AG10803 (cell line): ENCODE measurements around the gene ATL3.

ENCODE experiments used
- DNase-seq: peaks from one replicate; pipeline ENCODE4 v3.0.0; 2010; ENCODE audit warnings: low read depth
- H3K4me3 ChIP-seq: 2 replicates; pipeline ENCODE4 v1.5.1; 2011; ENCODE audit warnings: mild to moderate bottlenecking, low read length, control low read depth
- TF ChIP-seq, protein P1 (sequence below): conservative IDR thresholded peaks from 2 replicates; pipeline ENCODE4 v1.5.1; 2011; ENCODE audit warnings: mild to moderate bottlenecking, low read length, control low read depth, inconsistent platforms

The ATL3 gene

DNA sequence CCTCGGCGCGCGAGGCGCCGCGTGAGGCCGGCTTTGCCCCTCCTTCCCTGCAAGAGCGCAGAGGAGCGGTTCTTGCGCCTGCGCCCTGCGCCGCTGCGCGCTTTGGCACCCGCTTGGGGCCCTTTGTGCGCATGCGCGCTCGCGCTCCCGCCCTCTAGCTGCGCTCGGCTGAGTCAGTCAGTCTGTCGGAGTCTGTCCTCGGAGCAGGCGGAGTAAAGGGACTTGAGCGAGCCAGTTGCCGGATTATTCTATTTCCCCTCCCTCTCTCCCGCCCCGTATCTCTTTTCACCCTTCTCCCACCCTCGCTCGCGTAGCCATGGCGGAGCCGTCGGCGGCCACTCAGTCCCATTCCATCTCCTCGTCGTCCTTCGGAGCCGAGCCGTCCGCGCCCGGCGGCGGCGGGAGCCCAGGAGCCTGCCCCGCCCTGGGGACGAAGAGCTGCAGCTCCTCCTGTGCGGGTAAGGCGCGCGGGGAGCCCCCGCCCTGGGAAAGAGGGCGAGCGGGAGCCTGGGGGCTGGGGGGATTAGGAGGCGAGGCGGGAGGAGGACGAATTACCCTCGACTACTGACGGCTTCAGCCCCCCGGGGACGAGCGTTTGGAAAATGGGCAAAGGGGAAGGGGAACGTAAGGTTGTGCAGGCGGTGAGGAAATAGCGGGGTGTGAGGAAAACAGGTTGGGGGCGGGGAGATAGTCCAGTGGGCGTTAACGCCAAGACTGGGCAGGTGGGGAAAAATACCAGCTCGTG, 10.3 kb upstream of the ATL3 start, which contains the start of gene RTN3:
Gene RTN3 (plus strand): TSS at position 180 of the 745 bp plus-strand sequence. CDS start 137 bp downstream, at position 317.
- TF ChIP-seq, protein P1, sequence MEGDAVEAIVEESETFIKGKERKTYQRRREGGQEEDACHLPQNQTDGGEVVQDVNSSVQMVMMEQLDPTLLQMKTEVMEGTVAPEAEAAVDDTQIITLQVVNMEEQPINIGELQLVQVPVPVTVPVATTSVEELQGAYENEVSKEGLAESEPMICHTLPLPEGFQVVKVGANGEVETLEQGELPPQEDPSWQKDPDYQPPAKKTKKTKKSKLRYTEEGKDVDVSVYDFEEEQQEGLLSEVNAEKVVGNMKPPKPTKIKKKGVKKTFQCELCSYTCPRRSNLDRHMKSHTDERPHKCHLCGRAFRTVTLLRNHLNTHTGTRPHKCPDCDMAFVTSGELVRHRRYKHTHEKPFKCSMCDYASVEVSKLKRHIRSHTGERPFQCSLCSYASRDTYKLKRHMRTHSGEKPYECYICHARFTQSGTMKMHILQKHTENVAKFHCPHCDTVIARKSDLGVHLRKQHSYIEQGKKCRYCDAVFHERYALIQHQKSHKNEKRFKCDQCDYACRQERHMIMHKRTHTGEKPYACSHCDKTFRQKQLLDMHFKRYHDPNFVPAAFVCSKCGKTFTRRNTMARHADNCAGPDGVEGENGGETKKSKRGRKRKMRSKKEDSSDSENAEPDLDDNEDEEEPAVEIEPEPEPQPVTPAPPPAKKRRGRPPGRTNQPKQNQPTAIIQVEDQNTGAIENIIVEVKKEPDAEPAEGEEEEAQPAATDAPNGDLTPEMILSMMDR, result no peak
- peak within 1 kb of the TSS; percentile 97 for H3K4me3 ChIP-seq
- peak; percentile 96 for DNase-seq

DNA sequence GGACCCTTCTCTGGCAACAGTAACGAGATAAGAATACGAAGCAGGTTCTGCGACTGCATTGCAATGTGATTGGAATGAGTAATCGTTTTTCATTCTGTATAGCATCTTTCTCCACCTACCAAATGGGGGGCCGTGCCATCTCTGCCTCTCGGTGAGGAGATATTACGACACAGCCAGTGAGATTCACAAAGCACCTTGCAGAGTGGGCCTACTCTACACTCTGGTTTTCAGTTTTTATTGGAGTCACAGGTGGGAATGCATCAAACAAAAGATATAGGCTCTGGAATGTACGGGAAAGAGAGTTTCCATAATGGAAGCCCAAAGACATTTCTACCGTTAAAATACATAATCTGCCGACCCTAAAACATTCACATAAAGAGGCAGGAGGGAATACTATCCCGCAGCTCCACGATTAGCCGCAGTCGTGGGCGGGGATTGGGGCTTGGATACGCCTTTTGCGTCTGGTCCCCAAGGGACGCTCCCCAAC, 9.7 kb upstream of the ATL3 start:
- DNase-seq, result no peak
- TF ChIP-seq, protein P1, result no peak

DNA sequence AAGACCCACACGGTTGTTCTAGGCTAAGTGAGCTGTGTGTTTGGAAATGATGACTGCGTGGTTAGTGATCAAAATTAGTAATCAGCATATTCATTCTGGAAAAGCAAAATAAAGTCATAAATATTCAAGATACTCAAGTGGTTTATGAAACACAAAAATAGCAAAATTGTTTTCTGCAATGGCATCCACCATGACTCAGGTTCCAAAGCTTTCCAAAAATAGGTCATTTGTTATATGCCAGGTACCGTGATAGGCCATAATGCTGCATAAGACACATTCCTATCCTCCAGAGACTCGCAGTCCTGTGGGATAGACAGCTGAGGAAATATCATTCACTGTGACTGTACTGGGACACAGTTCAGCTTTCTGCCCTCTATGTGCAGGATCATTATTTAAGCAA, 2.4 kb upstream of the ATL3 start:
- TF ChIP-seq, protein P1, result no peak
- no peak overlapping the region for H3K4me3 ChIP-seq
- peak; percentile 78 for DNase-seq

More for the DNA sequence above, 9.7 kb upstream of the ATL3 start:
- peak overlapping the region; percentile 56 for H3K4me3 ChIP-seq

DNA sequence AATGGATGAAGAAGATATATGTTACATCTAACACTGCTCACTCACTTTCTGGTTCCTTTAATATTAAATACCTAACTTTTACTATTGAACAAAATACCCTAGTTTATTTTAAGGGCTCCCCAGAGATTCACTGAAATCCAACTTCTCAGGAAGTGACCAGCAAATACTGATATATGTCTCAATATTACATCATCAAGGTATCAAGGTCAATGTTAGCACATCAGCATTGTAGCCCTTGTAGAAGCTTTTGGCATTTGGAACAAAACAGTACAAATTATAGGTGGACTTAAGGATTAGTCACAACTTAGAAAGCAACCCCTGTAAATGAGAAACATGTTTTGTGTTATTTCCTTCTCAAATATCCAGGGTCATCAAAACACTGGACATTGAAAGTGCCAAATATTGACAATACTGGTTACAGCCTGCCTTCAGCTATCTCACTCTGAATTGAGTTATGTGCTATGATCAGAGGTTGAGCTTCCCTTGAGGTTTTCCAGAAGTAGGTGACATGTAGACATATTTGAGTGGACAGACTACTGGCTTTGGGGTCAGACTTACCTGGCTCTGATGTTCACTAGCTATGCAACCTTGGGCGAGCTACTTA, 1.9 kb upstream of the ATL3 start:
- peak; percentile 41 for DNase-seq
- no peak overlapping the region for H3K4me3 ChIP-seq
- TF ChIP-seq, protein P1, result no peak

DNA sequence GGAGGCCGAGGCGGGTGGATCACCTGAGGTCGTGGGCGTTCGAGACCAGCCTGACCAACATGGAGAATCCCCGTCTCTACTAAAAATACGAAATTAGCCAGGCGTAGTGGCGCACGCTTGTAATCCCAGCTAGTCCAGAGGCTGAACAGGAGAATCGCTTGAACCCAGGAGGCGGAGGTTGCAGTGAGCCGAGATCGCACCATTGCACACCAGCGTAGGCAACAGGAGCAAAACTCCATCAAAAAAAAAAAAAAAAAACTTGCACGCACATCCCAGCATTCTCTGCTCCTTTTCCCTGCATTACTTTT, 934 bp upstream of the ATL3 start:
- H3K4me3 ChIP-seq, result no peak overlapping the region
- DNase-seq, result no peak
- TF ChIP-seq, protein P1, result no peak

DNA sequence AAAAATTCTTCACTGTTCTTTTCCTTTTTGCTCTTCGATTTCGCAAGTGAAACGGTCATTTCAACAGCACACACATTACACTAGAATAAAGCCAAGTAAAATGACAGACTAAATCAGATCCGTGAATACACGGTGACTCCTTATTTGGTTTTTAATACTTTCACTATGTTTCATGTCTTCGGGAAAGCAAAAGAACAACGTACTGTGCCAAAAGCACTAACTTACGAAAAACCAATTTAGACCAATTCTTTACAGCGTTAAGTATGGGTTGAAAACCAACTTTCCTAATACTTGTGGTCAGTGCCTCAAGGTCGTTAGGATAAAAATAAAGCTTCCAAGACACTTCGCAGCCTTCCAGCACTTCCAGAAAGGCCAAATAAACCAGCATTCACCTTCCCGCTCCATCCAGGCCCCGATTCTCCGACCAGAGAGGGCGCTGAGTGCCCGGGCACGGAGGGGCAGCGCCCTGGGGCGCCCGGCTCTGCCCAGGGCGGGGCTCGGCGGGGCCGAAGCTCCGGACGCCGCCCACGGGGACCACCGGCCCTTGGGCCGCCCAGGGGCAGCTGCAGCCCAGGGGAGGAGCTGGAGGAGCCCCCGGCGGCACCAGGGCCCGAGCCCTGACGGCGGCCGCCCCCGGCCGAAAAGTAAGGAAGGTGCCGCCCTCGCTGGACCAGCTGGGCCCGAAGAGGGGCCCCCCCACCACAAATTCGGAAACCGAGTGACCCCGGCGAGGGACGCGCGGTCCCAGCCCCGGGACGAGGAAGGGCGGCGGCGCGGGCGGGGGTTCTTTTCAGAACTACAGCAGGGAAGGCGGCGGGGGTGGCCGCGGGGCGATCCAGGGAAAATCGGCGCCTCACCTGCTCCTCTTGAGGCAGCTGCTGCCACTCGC, 499 bp downstream of the ATL3 start:
- DNase-seq, result peak; percentile 79
- H3K4me3 ChIP-seq, result peak overlapping the region; percentile 81
- TF ChIP-seq, protein P1, result peak; percentile 39
